Activated T-cell treated with anti-CD3 and anti-CD28 coated beads, Interleukin-2, amount 50 U/mL, for 24 hours (primary cell): ENCODE measurements around the gene FAM237A.

Experiments
- DNase-seq: peaks from one replicate; pipeline ENCODE4 v3.0.0-alpha.2; 2020
- H3K27ac Mint-ChIP-seq: 2 replicates; pipeline ENCODE4 v1.8.0; 2020; ENCODE audit warnings: mild to moderate bottlenecking, mixed read lengths
- H3K27me3 Mint-ChIP-seq: 2 replicates; pipeline ENCODE4 v1.8.0; 2020; ENCODE audit warnings: mixed read lengths
- H3K36me3 Mint-ChIP-seq: 2 replicates; pipeline ENCODE4 v1.8.0; 2020; ENCODE audit warnings: low read depth, mixed read lengths
- H3K4me1 Mint-ChIP-seq: 2 replicates; pipeline ENCODE4 v1.8.0; 2020; ENCODE audit warnings: low read depth, mixed read lengths
- H3K4me3 Mint-ChIP-seq: 2 replicates; pipeline ENCODE4 v1.8.0; 2020; ENCODE audit warnings: mild to moderate bottlenecking, moderate library complexity, mixed read lengths
- H3K9me3 Mint-ChIP-seq: 2 replicates; pipeline ENCODE4 v1.8.0; 2020; ENCODE audit warnings: mixed read lengths

FAM237A gene

GRCh38 chr2:206641226-206641625 lies 1.1 kb upstream of the FAM237A start:
- Mint-ChIP-seq H3K9me3 (no peaks in the 10 kb centered on the region), H3K4me3 (no peak overlapping the region), H3K4me1 (no peaks in the 10 kb centered on the region), H3K27ac (no peak overlapping the region), H3K36me3 (no peaks in the 10 kb centered on the region), H3K27me3 (peaks cover 15% of the 10 kb centered on the region)
- DNase-seq, result no peak

DNA sequence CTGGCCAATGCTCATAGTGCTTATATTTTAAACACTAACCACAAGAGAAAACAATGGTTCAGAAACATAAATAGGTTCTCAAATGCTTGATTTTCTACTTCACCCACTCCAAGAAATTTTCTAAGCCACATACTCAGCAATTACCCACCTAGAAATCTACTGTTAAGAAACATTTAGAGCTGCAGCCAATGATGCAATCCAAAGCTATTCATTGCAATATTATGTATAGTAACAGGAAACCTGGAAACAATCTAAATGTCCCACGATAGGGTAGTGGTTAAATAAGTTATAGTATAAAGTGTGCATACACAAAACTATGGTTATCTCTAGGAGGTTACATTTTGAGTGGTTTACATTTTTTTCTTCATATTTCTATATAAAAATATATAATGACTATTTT lies 5.7 kb downstream of the FAM237A start:
- no peak overlapping the region for H3K27ac Mint-ChIP-seq
- H3K4me3 Mint-ChIP-seq, result no peak overlapping the region
- no peaks in the 10 kb centered on the region for H3K36me3 Mint-ChIP-seq
- no peaks in the 10 kb centered on the region for H3K4me1 Mint-ChIP-seq
- no peaks in the 10 kb centered on the region for H3K9me3 Mint-ChIP-seq
- peaks cover 17% of the 10 kb centered on the region for H3K27me3 Mint-ChIP-seq
- no peak for DNase-seq

DNA sequence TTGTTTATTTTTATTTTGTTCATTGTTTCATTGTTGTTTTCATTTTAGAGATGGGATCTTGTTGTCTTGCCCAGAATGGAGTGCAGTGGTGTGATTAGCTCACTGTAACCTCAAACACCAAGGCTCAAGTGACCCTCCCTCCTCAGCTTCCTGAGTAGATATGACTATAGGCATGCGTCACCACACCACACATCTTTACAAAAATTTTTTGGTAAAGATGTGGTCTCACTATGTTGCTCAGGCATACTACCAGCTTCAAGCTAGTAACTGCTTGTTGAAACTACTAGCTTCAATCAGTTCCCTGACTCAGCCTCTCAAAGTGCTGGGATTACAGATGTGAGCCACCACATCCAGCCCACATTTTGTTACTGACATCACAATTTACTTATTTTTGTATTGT lies 14.8 kb downstream of the FAM237A start:
- Mint-ChIP-seq H3K27me3 (peaks cover 10% of the 10 kb centered on the region), H3K36me3 (no peaks in the 10 kb centered on the region)

GRCh38 chr2:206665251-206665650 lies 23.0 kb downstream of the FAM237A start:
- no peak overlapping the region for H3K4me3 Mint-ChIP-seq
- no peaks in the 10 kb centered on the region for H3K36me3 Mint-ChIP-seq
- no peaks in the 10 kb centered on the region for H3K4me1 Mint-ChIP-seq
- H3K9me3 Mint-ChIP-seq, result no peaks in the 10 kb centered on the region
- no peak overlapping the region for H3K27ac Mint-ChIP-seq
- peaks cover 23% of the 10 kb centered on the region for H3K27me3 Mint-ChIP-seq
- no peak for DNase-seq

More for the DNA sequence above, 14.8 kb downstream of the FAM237A start:
- Mint-ChIP-seq H3K27ac (no peak overlapping the region), H3K9me3 (peaks cover 12% of the 10 kb centered on the region), H3K4me3 (no peak overlapping the region), H3K4me1 (no peaks in the 10 kb centered on the region)
- DNase-seq, result no peak

DNA sequence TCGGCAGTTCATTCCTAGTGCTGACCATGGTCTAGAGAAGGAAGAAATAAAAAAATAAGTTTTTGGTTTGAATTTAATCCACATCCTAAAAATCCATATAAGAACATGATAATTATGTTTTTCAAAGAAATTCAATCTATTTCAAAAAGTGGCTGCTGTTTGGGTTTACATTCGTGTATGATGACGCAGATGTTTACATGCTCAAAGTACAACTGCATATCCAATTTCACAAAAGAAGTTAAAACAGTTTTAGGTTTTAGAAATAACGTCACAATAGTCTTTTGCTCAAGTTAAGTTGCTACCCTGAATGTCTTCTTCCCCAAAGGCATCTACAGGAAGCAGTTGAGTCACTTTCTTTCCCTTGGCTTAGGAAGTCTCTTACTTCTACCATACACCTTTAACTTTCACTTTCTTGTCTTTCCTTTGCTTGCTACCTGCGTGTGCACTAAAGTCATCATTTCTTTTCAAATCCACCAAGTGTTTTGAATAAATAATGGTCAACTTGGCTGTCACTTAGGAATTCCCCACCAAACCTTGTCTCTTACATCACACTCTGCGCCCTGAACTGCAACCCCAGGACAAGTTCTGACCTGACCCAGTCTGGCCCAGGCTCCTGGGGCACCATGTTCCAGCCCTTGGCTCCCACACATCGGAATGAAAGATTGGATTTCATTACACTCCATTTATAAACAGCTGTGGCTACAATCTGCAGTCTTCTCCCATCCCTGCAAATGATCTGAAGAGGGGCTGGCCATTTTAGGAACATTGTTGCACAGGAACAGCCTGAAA lies 28.4 kb downstream of the FAM237A start:
- Mint-ChIP-seq H3K27me3 (peaks cover 14% of the 10 kb centered on the region), H3K4me3 (no peak overlapping the region), H3K27ac (no peak overlapping the region), H3K4me1 (no peaks in the 10 kb centered on the region), H3K36me3 (no peaks in the 10 kb centered on the region), H3K9me3 (no peaks in the 10 kb centered on the region)
- DNase-seq, result no peak

DNA sequence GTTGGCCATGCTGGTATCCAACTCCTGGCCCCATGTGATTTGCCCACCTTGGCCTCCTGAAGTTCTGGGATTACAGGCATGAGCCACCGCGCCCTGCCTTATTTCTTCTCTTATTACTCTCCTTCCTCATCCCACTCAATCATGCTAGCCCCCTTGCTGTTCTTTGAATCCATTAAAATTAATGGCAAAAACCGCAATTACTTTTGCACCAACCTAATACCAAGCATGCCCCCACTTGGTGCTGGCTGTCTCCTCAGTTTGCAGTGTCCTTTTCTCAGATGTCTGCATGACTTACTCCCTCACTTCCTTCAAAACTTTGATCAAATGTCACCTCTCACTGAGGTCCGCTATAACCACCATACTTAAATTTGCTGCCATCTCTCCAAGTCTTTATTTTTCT lies 41.3 kb downstream of the FAM237A start:
- DNase-seq, result no peak
- Mint-ChIP-seq H3K9me3 (no peaks in the 10 kb centered on the region), H3K27ac (no peak overlapping the region)

GRCh38 chr2:206688453-206688852 lies 46.2 kb downstream of the FAM237A start:
- H3K4me1 Mint-ChIP-seq, result peaks cover 5% of the 10 kb centered on the region
- no peak overlapping the region for H3K4me3 Mint-ChIP-seq
- no peak for DNase-seq
- no peaks in the 10 kb centered on the region for H3K36me3 Mint-ChIP-seq
- no peaks in the 10 kb centered on the region for H3K9me3 Mint-ChIP-seq
- peaks cover 5% of the 10 kb centered on the region for H3K27me3 Mint-ChIP-seq
- H3K27ac Mint-ChIP-seq, result no peak overlapping the region

More for the DNA sequence above, 41.3 kb downstream of the FAM237A start:
- no peak overlapping the region for H3K4me3 Mint-ChIP-seq
- H3K27me3 Mint-ChIP-seq, result peaks cover 6% of the 10 kb centered on the region
- H3K36me3 Mint-ChIP-seq, result no peaks in the 10 kb centered on the region
- H3K4me1 Mint-ChIP-seq, result no peaks in the 10 kb centered on the region

DNA sequence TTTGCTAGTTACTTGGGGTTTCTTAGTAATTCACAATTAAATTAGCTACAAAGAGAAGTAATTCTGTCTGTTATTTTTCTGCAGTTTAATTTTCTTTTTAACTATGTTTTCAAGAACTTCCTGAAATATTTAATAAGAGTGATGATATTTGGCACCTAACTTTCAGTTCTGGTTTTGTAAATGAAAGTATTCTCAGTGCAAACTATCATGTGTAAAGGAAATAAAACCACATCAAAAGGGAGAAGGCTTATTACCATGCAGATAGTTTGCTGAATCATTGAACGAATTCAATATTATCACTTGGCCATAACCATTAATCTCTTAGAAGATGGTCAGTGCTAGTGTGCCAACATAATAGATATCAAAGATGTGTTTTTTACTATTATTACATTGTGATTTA lies 46.7 kb downstream of the FAM237A start:
- peaks cover 5% of the 10 kb centered on the region for H3K27me3 Mint-ChIP-seq
- no peak overlapping the region for H3K4me3 Mint-ChIP-seq
- no peak overlapping the region for H3K27ac Mint-ChIP-seq
- H3K36me3 Mint-ChIP-seq, result no peaks in the 10 kb centered on the region
- DNase-seq, result no peak
- peaks cover 5% of the 10 kb centered on the region for H3K4me1 Mint-ChIP-seq
- no peaks in the 10 kb centered on the region for H3K9me3 Mint-ChIP-seq

GRCh38 chr2:206692971-206693370 lies 50.7 kb downstream of the FAM237A start:
- no peak for DNase-seq
- H3K27ac Mint-ChIP-seq, result no peak overlapping the region
- H3K9me3 Mint-ChIP-seq, result no peaks in the 10 kb centered on the region
- H3K36me3 Mint-ChIP-seq, result no peaks in the 10 kb centered on the region
- H3K4me1 Mint-ChIP-seq, result peaks cover 5% of the 10 kb centered on the region
- peaks cover 2% of the 10 kb centered on the region for H3K27me3 Mint-ChIP-seq
- no peak overlapping the region for H3K4me3 Mint-ChIP-seq

GRCh38 chr2:206693399-206694137 lies 51.3 kb downstream of the FAM237A start:
- no peak overlapping the region for H3K4me3 Mint-ChIP-seq
- H3K36me3 Mint-ChIP-seq, result no peaks in the 10 kb centered on the region
- H3K27me3 Mint-ChIP-seq, result peaks cover 2% of the 10 kb centered on the region
- no peaks in the 10 kb centered on the region for H3K9me3 Mint-ChIP-seq
- H3K27ac Mint-ChIP-seq, result no peak overlapping the region
- peaks cover 5% of the 10 kb centered on the region for H3K4me1 Mint-ChIP-seq
- DNase-seq, result no peak

GRCh38 chr2:206696910-206697309 lies 54.6 kb downstream of the FAM237A start:
- no peaks in the 10 kb centered on the region for H3K9me3 Mint-ChIP-seq
- H3K27me3 Mint-ChIP-seq, result peaks cover 27% of the 10 kb centered on the region
- DNase-seq, result no peak
- H3K27ac Mint-ChIP-seq, result no peak overlapping the region
- H3K4me1 Mint-ChIP-seq, result peaks cover 9% of the 10 kb centered on the region
- H3K4me3 Mint-ChIP-seq, result no peak overlapping the region
- no peaks in the 10 kb centered on the region for H3K36me3 Mint-ChIP-seq

- no peak for DNase-seq
- peaks cover 31% of the 10 kb centered on the region for H3K27me3 Mint-ChIP-seq
- no peaks in the 10 kb centered on the region for H3K36me3 Mint-ChIP-seq
- H3K4me3 Mint-ChIP-seq, result no peak overlapping the region
- no peak overlapping the region for H3K27ac Mint-ChIP-seq
- no peaks in the 10 kb centered on the region for H3K9me3 Mint-ChIP-seq
- H3K4me1 Mint-ChIP-seq, result peaks cover 9% of the 10 kb centered on the region
Measured at GRCh38 chr2:206698811-206699210, 56.5 kb downstream of the FAM237A start.
